ENCODE results near the gene ARMS2.

The ARMS2 gene

GRCh38 chr10:122454071-122454470, 382 bp upstream of the ARMS2 start:
- DNase-seq (ENCODE audit: low read depth), result no peak

GRCh38 chr10:122455376-122456079, 1.1 kb downstream of the ARMS2 start:
- no peak for DNase-seq (ENCODE audit: low read depth)

GRCh38 chr10:122457934-122458333, 3.5 kb downstream of the ARMS2 start:
- DNase-seq (ENCODE audit: low read depth), result no peak

- DNase-seq (ENCODE audit: low read depth), result no peak
Observed at GRCh38 chr10:122458693-122459092, 4.2 kb downstream of the ARMS2 start.

- DNase-seq (ENCODE audit: low read depth), result no peak
Observed at GRCh38 chr10:122459561-122460273, 5.3 kb downstream of the ARMS2 start.

- DNase-seq (ENCODE audit: low read depth), result no peak
Observed at GRCh38 chr10:122460891-122461293, 6.4 kb downstream of the ARMS2 start.

- no peak for DNase-seq (ENCODE audit: low read depth)
Observed at GRCh38 chr10:122461367-122461728, 6.9 kb downstream of the ARMS2 start, which contains the start of gene HTRA1. Gene HTRA1 (plus strand): TSS chr10:122461553. CDS start chr10:122461653, 100 bp downstream.

- no peak for DNase-seq (ENCODE audit: low read depth)
Observed at GRCh38 chr10:122461729-122462532, 7.5 kb downstream of the ARMS2 start.

GRCh38 chr10:122462533-122463465, 8.3 kb downstream of the ARMS2 start:
- DNase-seq (ENCODE audit: low read depth), result no peak

GRCh38 chr10:122463466-122464249, 9.2 kb downstream of the ARMS2 start:
- no peak for DNase-seq (ENCODE audit: low read depth)

- DNase-seq (ENCODE audit: low read depth), result no peak
Observed at GRCh38 chr10:122464250-122464510, 9.7 kb downstream of the ARMS2 start.

GRCh38 chr10:122464586-122464985, 10.1 kb downstream of the ARMS2 start:
- no peak for DNase-seq (ENCODE audit: low read depth)

- no peak for DNase-seq (ENCODE audit: low read depth)
Observed at GRCh38 chr10:122465401-122466040, 11.1 kb downstream of the ARMS2 start.

GRCh38 chr10:122466951-122467381, 12.5 kb downstream of the ARMS2 start:
- DNase-seq (ENCODE audit: low read depth), result no peak

- no peak for DNase-seq (ENCODE audit: low read depth)
Observed at GRCh38 chr10:122467701-122468100, 13.2 kb downstream of the ARMS2 start.

- DNase-seq (ENCODE audit: low read depth), result no peak
Observed at GRCh38 chr10:122468307-122468925, 14.0 kb downstream of the ARMS2 start.

- DNase-seq (ENCODE audit: low read depth), result no peak
Observed at GRCh38 chr10:122468926-122469781, 14.7 kb downstream of the ARMS2 start.

- no peak for DNase-seq (ENCODE audit: low read depth)
Observed at GRCh38 chr10:122469848-122470247, 15.4 kb downstream of the ARMS2 start.

- no peak for DNase-seq (ENCODE audit: low read depth)
Observed at GRCh38 chr10:122471531-122472177, 17.2 kb downstream of the ARMS2 start.
